GM12872 (cell line): ENCODE results near the gene UBB.

Experiments
- CTCF ChIP-seq: IDR thresholded peaks from 3 replicates; pipeline ENCODE4 v1.5.1; 2011; ENCODE audit warnings: low read depth, mild to moderate bottlenecking, low read length, moderate library complexity; ENCODE audit not compliant: insufficient read depth

The UBB gene

GRCh38 chr17:16346721-16347271 is 34.1 kb upstream of the UBB start:
- no peak for TF ChIP-seq CTCF

- TF ChIP-seq CTCF, result no peak
These were observed 32.3 kb upstream of the UBB start for GRCh38 chr17:16348586-16348985.

- TF ChIP-seq CTCF, result no peak
These were observed 31.5 kb upstream of the UBB start for GRCh38 chr17:16349431-16349830.

- TF ChIP-seq CTCF, result no peak
These were observed 29.1 kb upstream of the UBB start for GRCh38 chr17:16351831-16352230.

- TF ChIP-seq CTCF, result no peak
These were observed 28.6 kb upstream of the UBB start for GRCh38 chr17:16352303-16352666.

- TF ChIP-seq CTCF, result no peak
These were observed 28.1 kb upstream of the UBB start for GRCh38 chr17:16352667-16353316.

GRCh38 chr17:16353317-16354174 is 27.3 kb upstream of the UBB start, which contains the start of gene CENPV:
Gene CENPV, minus strand, starts transcription at chr17:16353469. Its CDS starts 33 bp downstream, at chr17:16353436.
- TF ChIP-seq CTCF, result no peak; the same call in 2 of the 3 replicates
